ENCODE data around the gene GRIN3B.
"Not testable (repeated sequence)": the region's sequence is repeated elsewhere in the genome, so short reads cannot be mapped to it uniquely, and the experiment has no call there.

GRIN3B gene

DNA sequence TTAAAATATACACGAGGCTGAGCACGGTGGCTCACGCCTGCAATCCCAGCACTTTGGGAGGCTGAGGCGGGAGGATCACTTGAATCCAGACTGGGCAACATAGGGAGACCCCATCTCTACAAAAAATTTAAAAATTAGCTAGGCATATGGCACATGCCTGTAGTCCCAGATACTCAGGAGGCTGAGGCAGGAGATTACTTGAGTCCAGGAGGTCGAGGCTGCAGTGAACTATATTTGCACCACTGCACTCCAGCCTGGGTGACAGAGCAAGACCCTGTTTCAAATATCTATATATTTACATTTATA, 23.6 kb downstream of the GRIN3B start:
- DNase-seq: not testable (repeated sequence)

DNA sequence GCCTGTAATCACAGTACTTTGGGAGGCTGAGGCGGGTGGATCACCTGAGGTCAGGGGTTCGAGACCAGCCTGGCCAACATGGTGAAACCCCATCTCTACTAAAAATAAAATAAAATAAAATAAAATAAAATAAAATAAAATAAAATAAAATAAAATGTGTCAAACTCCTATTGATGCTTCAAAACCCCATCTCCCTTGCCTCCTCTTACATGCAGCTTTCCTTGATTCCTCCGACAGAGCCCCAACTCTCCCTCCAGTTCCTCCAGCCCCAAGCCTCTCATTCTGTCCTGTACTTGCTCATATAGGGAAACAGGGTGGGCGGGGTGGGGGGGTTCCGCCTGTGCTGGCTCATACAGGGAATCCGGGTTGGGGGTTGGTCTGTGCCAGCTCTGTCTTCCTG, 24.9 kb downstream of the GRIN3B start:
- not testable (repeated sequence) for DNase-seq

DNA sequence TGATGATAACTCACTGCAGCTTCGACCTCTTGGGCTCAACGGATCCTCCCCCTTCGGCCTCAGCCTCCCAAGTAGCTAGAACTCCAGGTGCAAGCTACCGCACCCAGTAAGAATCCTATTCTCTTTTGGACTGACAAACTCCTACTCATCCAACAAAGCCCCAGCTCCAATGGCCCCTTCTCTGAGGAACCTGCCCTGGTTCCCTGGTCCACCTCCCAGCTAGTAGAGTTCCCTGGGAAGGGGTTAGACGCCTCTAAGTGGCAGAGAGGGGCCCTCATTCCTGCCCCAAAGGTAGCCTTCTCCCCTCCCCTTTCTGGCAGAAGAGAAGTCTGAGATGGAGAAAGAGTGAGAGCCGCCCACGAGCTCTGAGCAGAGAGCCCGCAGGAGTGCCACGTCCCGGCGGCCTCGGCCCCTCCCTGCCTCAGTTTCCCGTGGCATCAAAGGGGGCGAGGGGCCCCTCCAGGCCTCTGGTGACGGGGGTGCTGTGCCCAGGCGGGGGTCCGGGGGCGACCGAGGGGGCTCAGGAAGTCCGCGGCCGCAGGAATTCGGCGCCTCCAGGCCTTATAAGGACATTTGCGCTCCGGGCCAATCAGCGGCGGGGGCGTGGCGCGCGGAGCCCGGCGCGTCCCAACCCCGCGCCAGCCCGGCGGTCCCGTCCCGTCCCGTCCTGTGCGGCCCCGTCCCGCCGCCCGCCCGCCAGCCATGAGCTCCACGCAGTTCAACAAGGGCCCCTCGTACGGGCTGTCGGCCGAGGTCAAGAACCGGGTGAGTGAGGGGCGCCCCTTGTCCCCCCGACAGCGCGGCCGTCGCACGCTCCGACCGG, 26.0 kb downstream of the GRIN3B start, which contains the start of gene CNN2:
CNN2 (plus strand) TSS at position 649 of the 823 bp plus-strand sequence; CDS start at position 703, 54 bp downstream.
- DNase-seq: peak; percentile 30 to 67 (median 44)

DNA sequence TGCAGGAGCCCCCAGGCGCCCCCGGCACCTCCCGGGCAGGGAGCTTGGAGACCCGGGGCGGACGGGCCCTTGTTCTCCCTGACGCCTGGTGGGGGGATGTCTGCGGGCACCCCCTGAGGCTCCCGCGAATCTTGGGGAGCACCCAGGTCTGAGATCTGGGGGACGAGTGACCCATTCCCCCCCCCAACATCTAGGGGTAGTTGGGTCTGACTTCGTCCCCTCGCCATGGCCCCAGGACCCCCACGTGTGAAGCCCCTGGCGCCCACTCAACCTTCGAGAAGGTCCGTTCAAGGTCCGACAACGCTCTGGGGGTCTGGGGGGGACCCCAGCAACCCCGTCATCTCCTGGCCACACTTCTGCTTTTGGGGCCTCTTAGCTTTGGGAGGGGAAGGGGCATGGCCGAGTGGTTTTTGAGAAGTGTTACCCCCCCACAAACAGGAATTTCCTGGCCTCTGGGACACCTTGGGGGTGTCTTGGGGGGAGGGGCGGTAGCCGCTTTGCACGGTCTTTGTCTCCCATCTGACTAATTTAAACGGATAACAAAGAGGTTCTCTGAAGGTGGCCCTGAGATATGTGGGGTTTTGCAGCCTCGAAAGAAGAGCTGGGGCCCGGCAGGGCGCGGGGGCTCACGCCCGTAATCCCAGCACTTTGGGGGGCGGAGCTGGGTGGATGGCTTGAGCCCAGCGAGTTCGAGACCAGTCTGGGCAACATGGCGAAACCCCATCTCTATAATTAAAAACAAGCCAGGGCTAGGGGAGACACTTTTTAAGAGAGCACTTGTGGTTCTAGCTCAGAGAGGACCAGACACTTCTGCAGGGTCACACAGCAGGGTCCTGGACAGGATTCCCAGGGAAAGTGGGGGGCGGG, 26.8 kb downstream of the GRIN3B start:
- peak in 4 of 6 experiments; percentile 28 to 70 (median 33) for DNase-seq

DNA sequence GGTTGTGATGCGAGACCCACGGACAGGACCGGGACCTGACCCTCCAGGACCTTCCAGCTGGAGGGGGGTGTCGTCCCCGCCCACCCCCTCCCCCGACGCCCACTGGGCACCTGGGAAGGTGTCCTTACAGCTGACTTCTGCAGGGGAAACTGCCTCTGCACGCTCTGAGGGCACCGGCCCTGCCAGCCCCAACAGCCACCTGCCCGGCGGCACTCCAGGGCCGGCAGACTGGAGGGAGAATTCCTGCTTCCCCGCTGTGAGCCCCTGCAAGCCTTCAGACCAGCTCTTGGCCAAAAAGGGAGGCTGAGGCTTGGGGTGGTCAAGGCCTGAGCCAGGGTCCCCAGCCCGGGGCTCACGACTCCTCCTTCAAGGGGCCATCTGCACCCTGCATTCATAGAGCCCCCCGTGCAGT, 27.4 kb downstream of the GRIN3B start:
- peak in 3 of 6 experiments; percentile 27 to 75 (median 58) for DNase-seq

DNA sequence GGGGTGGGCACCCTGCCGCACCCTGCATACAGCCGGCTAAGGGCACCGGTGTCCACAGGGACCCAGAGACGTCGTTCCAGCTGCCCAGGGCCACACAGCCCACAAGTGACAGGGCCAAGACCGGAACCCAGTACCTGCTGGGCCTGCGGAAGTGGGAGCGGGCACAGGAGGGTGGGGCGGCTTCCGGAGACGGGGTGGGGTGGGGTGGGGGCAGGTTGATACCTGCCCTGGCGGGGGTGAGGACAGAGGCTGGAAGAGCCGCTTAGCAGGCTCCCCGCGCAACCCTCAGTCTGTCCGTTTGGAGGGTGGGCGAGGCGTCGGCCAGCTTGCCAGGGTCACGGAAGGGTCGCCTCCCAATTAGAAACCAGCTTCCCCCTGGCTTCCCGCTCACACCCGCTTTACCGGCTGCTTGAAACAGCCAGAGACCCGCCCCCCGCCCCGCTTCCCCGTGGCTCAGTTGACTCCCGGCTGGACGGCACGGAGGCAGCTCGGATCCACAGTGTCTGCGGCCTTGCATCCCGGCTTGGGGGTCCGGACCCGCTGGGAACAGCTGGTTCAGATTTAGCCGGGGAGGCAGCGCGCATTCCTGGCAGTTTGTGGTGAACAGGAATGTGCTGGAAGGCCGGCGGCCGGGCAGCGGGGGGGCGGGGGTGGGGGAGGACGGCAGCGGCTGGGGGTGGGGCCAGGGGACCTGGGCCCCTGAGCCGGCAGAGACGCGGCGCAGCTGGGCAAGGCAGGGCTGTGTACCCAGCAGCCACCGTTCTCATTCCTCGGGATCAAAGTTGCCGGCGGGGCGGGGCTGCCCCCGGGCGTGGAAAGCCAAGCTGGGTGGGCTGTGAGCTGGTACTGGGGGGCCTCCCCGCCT, 28.1 kb downstream of the GRIN3B start:
- DNase-seq: peak; percentile 41 to 75 (median 62)

DNA sequence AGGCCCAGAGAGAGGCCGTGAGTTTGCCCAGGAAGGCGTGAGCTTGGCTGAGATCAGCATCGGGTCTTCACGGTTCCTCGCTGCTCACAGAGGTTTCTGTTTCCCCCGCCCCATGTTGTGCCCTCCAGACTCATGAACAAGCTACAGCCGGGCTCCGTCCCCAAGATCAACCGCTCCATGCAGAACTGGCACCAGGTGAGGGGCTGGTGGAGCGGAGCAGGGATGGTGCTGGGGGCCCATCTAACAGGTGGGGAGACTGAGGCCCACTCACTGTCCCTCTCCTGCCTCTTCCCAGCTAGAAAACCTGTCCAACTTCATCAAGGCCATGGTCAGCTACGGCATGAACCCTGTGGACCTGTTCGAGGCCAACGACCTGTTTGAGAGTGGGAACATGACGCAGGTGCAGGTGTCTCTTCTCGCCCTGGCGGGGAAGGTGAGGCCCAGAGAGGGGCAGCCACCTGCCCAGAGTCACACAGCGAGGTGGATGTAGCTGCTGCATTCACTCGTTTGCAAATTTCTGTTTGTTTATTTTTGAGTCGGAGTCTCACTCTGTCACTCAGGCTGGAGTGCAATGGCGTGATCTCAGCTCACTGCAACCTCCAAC, 32.1 kb downstream of the GRIN3B start:
- peak in 1 of 6 experiments; percentile 11 for DNase-seq

DNA sequence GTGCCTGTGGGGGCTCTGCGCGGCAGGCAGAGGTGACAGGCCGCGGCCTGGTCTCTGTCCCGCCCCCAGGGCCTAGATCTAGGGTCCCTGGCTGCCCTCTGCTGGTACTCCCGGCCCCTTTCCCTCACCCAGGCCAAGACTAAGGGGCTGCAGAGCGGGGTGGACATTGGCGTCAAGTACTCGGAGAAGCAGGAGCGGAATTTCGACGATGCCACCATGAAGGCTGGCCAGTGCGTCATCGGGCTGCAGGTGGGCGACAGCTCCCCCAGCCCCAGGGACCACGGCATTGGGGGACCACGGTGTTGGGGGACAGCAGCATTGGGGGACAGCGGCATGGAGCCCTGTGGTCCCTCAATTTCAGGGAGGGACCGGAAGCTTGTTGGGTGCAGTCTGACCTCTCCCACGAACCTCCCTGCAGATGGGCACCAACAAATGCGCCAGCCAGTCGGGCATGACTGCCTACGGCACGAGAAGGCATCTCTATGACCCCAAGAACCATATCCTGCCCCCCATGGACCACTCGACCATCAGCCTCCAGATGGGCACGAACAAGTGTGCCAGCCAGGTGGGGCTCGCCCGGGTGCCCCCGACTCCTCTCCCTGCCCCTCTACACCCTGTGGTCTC, 35.9 kb downstream of the GRIN3B start:
- peak in 2 of 6 experiments; percentile 20 to 33 for DNase-seq

DNA sequence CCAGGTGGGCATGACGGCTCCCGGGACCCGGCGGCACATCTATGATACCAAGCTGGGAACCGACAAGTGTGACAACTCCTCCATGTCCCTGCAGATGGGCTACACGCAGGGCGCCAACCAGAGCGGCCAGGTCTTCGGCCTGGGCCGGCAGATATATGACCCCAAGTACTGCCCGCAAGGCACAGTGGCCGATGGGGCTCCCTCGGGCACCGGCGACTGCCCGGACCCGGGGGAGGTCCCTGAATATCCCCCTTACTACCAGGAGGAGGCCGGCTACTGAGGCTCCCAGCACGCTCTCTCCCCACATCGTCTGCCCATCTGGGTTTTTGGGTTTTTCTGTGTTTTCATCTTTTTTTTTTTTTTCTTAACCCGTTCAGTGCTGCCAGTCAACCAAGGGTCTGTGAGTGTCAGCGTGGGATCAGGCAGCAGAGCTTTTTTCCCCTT, 37.4 kb downstream of the GRIN3B start:
- peak in 4 of 6 experiments; percentile 32 to 52 (median 48) for DNase-seq

DNA sequence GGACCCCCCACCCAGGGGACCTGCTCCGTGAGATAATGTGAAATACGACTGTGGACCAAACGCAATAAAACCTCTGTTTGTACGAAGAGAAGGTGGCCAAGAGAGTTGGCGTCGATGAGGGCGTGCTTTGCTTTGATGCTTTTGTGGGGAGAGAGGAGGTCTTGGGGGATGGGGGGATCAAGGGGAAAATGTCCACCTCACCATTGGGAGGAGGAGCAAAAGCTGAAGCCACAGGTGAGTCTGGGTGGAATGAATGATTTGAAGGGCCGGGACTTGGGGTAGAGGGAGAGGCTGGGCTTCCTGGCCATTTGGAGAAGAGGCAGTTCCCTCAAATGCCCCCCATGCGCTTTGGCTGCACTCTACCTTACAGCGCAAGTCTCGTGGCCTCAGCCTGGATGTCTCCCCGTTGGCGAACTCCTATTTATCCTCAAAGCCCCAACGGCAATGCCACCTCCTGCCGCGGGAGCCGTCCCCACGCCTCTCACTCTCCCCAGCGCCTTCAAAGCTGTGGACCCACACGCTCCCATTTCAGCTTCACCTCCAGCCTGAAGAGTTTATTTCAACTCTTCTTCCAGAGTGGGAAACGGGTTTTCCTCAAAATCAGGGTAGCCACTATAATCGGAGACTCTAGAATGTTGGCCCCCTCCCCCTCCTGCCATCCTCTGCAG, 38.9 kb downstream of the GRIN3B start:
- DNase-seq: peak in 4 of 6 experiments; percentile 28 to 54 (median 42)

DNA sequence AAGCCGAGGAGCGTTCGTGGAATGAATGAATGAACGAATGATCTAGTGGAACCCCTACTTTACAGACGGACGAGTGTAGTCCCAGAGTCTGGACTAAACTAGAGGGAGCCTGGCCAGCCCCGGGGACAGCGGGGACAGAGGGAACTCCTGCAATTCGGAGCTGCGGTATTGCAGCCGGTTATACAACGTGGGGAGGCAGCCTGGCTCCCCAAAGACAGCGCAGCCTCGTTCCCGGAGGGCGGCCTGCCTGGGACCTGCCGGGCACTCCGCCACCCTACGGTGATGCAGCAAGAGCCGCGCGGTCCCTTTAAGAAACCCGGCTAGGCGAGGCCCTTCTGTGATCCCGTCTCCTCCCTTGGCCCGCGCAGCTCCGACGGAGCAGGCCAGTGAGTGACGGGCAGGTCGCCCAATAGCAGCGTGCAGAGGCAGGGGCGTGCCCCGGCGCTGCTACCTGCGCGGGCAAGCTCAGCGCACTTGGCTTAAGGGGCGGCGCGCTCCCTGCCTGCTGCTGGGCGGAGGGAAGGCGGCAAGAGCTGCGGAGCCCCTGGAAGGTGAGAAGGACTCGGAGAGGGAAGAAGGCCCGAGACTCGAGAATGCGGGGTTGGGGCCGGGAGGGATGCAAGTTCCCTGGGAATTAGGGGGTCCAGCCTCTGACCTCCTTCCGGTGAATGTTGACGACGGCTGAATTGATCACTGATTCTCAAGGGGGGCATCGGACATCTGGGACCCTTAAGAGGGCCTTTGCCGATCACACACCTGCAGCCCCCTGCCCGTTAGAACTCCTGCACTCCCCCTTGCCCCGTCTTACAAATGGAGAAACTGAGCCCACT, 39.6 kb downstream of the GRIN3B start, which contains the start of gene ABCA7:
ABCA7 (plus strand) TSS at position 462 of the 830 bp plus-strand sequence. CDS start 1,255 bp downstream, outside the sequence.
- peak; percentile 96 to 99 (median 97) for DNase-seq

DNA sequence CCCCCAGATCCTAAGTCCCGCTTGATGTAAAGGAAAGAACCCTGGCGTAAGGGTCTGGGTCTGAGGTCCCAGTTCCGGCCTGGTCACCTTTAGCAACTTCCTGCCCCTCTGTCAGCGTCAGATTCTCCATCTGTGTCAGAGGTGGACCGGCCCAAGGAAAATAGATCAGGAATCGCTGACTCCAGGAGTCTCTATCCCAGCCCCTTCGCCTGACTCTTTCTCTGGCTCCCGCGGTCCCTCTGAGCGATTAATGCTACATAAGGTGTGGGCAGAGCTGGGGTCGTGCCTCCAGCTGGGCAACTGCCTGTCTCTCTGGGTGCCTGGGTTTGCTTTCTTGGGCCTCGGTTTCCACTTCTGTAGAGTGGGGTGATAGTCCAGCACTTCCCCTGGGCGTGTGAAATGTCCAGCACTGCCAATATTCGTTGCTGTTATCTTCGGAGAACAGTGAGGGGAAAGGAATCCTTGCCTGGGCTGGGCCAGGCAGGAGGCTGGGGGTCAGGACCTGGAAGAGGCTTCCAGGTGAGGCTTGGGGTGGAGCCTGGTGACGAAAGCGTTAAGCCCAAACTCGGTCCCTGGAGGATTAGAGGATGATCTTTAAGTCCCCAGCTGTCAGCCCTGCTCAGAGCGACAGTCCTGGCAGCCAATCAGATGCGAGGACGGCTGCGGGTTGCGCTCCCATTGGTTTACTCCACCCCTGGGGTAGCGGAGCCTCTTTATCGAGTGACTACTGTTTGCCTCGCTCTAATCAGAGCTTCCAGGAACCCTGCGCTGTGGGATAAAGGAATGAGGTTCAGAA, 40.5 kb downstream of the GRIN3B start:
- DNase-seq: peak; percentile 80 to 90 (median 86)

DNA sequence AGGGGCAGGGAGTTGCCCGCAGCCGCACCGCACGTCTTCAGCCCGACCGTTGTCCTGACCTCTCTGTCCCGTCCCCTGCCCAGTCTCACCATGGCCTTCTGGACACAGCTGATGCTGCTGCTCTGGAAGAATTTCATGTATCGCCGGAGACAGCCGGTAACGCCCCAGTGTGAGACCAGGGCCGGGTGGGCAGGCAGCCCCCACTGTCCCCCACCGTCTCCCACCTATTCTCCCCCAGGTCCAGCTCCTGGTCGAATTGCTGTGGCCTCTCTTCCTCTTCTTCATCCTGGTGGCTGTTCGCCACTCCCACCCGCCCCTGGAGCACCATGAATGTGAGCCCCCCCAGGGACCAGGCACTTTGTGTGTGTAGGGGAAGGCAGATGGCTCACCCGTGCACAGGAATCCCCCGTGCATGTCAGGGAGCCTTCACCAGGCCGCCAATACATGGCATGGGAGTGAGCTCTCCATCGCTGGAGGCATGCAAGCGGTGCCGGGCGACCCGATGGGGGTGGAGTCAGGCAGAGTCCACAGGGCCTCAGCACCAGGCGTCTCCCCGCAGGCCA, 41.1 kb downstream of the GRIN3B start:
- DNase-seq: no peak

DNA sequence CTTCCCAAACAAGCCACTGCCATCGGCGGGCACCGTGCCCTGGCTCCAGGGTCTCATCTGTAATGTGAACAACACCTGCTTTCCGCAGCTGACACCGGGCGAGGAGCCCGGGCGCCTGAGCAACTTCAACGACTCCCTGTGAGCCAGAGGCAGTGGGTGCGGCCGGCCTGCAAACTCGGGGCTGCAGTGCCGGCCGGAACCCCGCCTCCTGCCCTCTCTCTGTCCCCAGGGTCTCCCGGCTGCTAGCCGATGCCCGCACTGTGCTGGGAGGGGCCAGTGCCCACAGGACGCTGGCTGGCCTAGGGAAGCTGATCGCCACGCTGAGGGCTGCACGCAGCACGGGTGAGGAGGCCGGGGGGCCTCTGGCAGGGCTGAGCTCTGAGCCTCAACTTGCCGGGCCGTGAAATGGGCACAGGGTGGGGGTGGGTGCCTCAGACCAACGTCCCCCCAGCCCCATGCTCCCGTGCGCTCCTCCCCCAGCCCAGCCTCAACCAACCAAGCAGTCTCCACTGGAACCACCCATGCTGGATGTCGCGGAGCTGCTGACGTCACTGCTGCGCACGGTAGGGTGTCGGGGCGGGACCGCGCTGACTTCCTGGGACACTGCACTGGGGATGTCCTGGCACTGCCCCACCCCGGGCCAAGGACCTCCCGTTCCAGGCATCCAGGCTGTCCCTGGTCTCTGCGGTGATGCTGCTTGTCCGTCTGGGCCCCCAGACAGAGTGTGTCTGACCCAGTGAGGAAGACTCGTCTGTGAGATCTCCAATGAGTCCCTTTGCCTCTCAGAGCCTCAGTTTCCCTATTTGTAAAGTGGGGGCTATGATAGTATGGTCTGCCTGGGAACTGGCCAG, 41.8 kb downstream of the GRIN3B start:
- DNase-seq: no peak

DNA sequence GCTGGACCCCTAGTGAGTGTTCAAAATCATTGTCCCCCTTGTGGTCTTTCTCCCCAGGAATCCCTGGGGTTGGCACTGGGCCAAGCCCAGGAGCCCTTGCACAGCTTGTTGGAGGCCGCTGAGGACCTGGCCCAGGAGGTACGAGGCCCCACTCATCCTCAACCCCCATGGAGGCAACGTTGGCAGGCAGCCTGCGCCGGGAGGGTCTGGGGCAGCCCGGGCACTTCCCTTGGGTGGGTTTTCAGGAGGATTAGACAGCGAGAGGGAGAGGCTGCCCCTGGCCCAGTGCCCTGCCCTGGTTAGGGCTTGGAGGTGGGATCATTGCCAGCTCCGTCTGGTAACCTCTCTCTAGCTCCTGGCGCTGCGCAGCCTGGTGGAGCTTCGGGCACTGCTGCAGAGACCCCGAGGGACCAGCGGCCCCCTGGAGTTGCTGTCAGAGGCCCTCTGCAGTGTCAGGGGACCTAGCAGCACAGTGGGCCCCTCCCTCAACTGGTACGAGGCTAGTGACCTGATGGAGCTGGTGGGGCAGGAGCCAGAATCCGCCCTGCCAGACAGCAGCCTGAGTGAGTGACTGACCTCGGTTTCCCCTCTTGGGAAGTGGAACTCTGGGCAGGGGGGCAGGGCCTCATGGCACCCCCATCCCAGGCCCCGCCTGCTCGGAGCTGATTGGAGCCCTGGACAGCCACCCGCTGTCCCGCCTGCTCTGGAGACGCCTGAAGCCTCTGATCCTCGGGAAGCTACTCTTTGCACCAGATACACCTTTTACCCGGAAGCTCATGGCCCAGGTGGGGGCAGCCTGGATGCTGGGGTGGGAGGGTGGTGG, 42.7 kb downstream of the GRIN3B start:
- DNase-seq: no peak

DNA sequence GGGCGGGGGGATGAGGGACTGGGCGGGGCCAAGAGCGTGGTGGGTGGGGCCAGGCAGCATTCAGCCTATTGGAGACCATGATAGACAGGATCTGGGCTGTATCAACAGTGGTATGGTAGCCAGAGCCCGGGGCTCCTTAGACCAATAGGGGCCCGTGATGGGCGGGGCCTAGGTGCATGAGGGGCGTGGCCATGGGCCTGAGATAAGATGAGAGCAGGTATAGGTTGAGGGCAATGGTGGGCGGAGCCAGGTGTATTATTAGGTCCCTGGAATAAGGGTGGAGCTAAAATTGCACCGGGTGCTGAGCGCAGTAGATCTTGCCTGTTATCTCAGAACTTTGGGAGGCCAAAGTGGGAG, 45.0 kb downstream of the GRIN3B start:
- peak; percentile 31 to 75 (median 64) for DNase-seq

DNA sequence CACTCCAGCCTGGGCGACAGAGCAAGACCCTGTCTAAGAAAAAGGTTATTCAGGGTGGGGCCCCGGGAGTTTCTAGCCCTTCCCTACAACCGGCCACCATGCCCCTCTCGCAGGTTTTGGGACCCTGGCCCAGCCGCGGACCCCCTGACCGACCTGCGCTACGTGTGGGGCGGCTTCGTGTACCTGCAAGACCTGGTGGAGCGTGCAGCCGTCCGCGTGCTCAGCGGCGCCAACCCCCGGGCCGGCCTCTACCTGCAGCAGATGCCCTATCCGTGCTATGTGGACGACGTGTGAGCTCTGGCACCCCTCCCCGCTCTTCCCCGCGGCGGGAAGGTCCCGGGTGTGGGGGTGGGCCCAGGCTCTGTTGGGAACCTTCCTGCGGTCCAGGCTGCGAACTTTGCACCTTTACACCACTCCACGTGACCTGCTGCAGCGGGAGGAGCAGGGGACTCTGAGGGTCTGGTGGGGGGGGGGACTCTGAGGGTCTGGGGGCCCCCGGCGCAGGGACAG, 46.0 kb downstream of the GRIN3B start:
- DNase-seq: no peak

All from stimulated activated naive CD4-positive, alpha-beta T cell (primary cell).